Stimulated activated naive B cell treated with anti-CD40 and anti-IgM and Interleukin-4, amounts not matched to agents 10 μg/mL and 1 μg/mL and 100 μg/mL, for 72 hours (primary cell): ENCODE measurements around the gene ZC2HC1B.
A peak's percentile ranks its signal among the peaks of the same experiment; 100 is the strongest.

ENCODE experiments used
- ATAC-seq, 2 donors: fragments of 150-1000 bp; cut with Tn5 transposase; replicated peaks; 2 replicates each; pipeline ENCODE4 v1.10.0; 2021; ENCODE audit warnings: moderate library complexity in 1 of 2
- DNase-seq: peaks from one replicate; pipeline ENCODE4 v3.0.0; 2021
- H3K27ac Mint-ChIP-seq: one replicate; pipeline ENCODE4 v1.8.0; 2022; ENCODE audit warnings: mild to moderate bottlenecking, mixed read lengths
- H3K27me3 Mint-ChIP-seq, 2 donors: one replicate each; pipeline ENCODE4 v1.8.0; 2022; ENCODE audit warnings: mixed read lengths in 2 of 2
- H3K36me3 Mint-ChIP-seq, 2 donors: one replicate each; pipeline ENCODE4 v1.8.0; 2022; ENCODE audit warnings: mixed read lengths in 2 of 2, mild to moderate bottlenecking in 1 of 2
- H3K4me1 Mint-ChIP-seq, 2 donors: one replicate each; pipeline ENCODE4 v1.8.0; 2022; ENCODE audit warnings: mixed read lengths in 2 of 2, mild to moderate bottlenecking in 1 of 2
- H3K4me3 Mint-ChIP-seq, 2 donors: one replicate each; pipeline ENCODE4 v1.8.0; 2022; ENCODE audit warnings: mild to moderate bottlenecking in 2 of 2, mixed read lengths in 2 of 2, moderate library complexity in 1 of 2
- H3K9me3 Mint-ChIP-seq, 2 donors: one replicate each; pipeline ENCODE4 v1.8.0; 2022; ENCODE audit warnings: mixed read lengths in 2 of 2, mild to moderate bottlenecking in 1 of 2

Gene ZC2HC1B

DNA sequence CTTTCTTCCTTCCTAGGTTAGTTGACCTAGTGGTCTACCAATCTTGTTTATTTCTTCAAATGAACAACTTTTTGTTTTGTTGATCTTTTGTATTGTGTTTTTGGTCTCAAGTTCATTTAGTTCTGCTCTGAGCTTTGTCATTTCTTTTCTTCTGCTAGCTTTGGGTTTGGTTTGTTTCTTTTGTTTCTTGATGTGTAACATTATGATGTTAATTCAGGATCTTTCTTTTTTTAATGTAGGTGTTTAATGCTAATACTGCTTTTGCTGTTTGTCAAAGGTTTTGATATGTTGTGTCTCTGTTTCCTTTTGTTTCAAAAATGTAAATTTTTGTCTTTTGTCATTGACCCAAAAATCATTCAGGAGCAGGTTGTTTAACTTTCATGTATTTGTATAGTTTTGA is 65.7 kb downstream of the ZC2HC1B start:
- no peak for DNase-seq
- H3K36me3 Mint-ChIP-seq = peaks cover 79 to 81% of the 10 kb centered on the region in 2 donors
- peaks cover 0 to 2% of the 10 kb centered on the region in 2 donors for H3K4me1 Mint-ChIP-seq
- no peaks in the 10 kb centered on the region for H3K27me3 Mint-ChIP-seq
- ATAC-seq = no peak
- no peak overlapping the region for H3K4me3 Mint-ChIP-seq
- peaks cover 29 to 35% of the 10 kb centered on the region in 2 donors for H3K9me3 Mint-ChIP-seq
- H3K27ac Mint-ChIP-seq = no peak overlapping the region

DNA sequence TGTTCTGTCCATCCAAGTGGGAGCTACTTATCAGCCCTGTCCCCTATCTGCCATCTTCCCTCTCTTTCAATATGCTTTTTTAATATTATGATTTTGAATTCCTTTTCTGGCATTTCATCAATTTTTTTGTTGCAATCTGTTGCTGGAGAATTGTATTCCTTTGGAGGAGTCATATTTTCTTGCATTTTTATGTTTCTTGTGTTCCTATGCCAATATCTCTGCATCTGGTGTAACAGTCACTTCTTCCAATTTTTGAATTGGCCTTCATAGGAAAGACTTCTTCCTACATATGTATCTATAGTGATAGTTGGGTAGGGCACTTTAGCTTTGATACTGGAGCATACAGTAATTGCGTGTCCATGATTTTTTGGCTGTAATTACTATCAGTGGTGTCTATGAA is 70.1 kb downstream of the ZC2HC1B start:
- H3K27me3 Mint-ChIP-seq = no peaks in the 10 kb centered on the region
- DNase-seq (no peak), ATAC-seq (no peak)
- H3K27ac Mint-ChIP-seq = no peak overlapping the region
- peaks cover 18 to 22% of the 10 kb centered on the region in 2 donors for H3K9me3 Mint-ChIP-seq
- peaks cover 51 to 59% of the 10 kb centered on the region in 2 donors for H3K36me3 Mint-ChIP-seq
- no peak overlapping the region for H3K4me3 Mint-ChIP-seq
- H3K4me1 Mint-ChIP-seq = peaks cover 0 to 2% of the 10 kb centered on the region in 2 donors

DNA sequence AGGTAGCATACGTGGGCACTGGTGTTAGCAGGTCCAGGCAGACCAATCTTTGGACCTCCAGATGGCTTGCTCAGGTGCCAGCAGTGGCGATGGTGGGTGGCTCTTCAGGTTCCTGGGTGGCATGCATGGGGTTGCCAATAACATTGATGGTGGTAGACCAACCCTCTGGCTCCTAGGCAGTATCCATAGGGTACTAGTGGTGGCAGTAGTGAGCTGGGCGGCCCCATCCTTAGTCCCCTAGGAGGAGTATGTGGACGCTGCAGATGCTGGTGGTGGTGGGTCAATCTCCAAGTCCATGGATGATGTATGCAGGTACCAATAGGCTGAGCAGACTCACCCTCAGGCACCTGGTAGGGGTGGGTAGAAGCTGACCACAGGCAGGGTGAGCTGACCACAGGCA is 70.6 kb downstream of the ZC2HC1B start:
- H3K27me3 Mint-ChIP-seq = no peaks in the 10 kb centered on the region
- H3K9me3 Mint-ChIP-seq = peaks cover 13 to 17% of the 10 kb centered on the region in 2 donors
- no peak overlapping the region for H3K4me3 Mint-ChIP-seq
- H3K27ac Mint-ChIP-seq = no peak overlapping the region
- peaks cover 46 to 54% of the 10 kb centered on the region in 2 donors for H3K36me3 Mint-ChIP-seq
- DNase-seq = no peak
- ATAC-seq = no peak
- peaks cover 0 to 7% of the 10 kb centered on the region in 2 donors for H3K4me1 Mint-ChIP-seq

DNA sequence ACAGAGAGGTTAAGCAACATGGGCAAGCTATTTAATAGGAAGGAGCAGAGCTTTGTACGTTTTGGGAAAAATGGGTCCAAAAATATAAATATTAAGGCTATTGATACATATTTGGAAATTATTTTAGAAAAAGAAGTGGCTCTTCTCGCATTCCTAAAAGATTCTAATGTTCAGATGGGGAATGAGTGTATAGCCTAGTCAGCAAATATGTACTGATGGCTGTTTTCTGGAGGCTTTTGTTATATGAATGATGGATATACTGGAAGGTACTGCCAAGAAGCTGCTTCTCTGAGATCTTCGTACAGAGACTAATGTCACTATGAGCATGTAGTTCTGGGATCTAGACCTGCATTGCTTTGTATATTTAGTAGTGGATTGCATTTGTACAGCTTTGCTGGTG is 72.1 kb downstream of the ZC2HC1B start:
- H3K27me3 Mint-ChIP-seq = no peaks in the 10 kb centered on the region
- H3K36me3 Mint-ChIP-seq = peaks cover 38 to 46% of the 10 kb centered on the region in 2 donors
- peaks cover 0 to 11% of the 10 kb centered on the region in 2 donors for H3K4me1 Mint-ChIP-seq
- no peak overlapping the region for H3K27ac Mint-ChIP-seq
- no peak for DNase-seq
- ATAC-seq = no peak
- no peak overlapping the region for H3K4me3 Mint-ChIP-seq
- H3K9me3 Mint-ChIP-seq = peaks cover 4 to 8% of the 10 kb centered on the region in 2 donors

DNA sequence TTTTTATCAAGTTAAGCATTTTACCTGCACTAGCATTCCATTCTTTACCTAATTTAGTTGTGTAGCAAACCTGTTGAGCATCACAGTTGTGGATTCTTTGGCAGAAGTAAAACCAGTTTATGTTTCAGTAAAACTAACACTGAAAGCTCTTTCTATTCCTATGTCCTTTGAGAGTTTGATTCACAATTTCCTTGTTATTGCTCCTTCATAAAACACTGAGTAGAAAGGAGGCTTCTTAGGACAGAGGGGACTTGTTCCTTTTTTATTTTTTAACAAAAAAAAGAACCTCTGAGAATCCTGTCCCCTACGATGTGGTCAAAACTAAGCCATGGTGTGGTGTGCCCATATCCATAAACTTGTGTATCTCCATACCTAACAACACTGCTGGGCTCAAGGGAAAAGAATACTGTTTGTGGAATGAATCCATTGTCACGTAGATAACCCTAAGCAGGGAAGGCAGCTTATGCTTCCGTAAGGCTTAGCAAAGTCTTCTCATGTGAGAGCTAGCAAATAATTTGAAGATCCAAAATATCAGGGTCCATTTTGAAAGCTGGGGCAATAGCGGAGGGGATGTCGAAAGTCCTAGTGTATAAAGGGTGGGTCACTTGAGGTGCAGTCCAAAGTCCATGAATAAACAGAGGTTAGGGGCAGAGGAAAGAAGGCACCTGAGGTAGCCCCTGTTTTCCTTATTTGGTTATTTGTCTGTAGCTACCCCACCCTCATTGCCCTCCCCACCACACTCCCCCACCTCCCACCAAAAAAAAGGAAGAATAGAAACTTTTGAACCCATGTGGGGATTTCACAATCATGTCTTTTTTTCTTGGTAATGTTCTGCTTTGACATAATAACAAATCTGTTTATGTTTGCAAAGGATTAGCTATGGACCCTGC is 72.7 kb downstream of the ZC2HC1B start:
- no peak overlapping the region for H3K4me3 Mint-ChIP-seq
- peaks cover 35 to 46% of the 10 kb centered on the region in 2 donors for H3K36me3 Mint-ChIP-seq
- H3K27ac Mint-ChIP-seq = no peak overlapping the region
- peaks cover 2 to 11% of the 10 kb centered on the region in 2 donors for H3K4me1 Mint-ChIP-seq
- no peak for DNase-seq
- H3K27me3 Mint-ChIP-seq = no peaks in the 10 kb centered on the region
- H3K9me3 Mint-ChIP-seq = peaks cover 4 to 5% of the 10 kb centered on the region in 2 donors
- no peak for ATAC-seq

DNA sequence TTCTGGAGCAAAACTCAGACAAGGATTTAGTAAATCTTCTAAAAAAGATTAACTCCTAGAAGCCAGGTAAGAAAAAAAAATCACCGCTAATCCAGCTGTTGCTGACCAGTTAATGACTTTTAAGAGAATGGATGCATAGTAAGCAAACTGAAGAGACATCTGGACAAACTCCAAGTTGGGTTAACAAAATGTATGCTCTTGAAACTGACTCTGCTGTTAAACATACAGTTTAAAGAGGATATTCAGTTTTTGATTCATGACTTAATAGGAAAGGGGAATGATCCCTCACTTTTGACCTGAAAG is 73.3 kb downstream of the ZC2HC1B start:
- Mint-ChIP-seq H3K27me3 (no peaks in the 10 kb centered on the region), H3K9me3 (peaks cover 0 to under 1% of the 10 kb centered on the region in 2 donors), H3K27ac (no peak overlapping the region), H3K4me3 (no peak overlapping the region), H3K36me3 (peaks cover 35 to 45% of the 10 kb centered on the region in 2 donors), H3K4me1 (peaks cover 2 to 11% of the 10 kb centered on the region in 2 donors)
- DNase-seq (no peak), ATAC-seq (no peak)

DNA sequence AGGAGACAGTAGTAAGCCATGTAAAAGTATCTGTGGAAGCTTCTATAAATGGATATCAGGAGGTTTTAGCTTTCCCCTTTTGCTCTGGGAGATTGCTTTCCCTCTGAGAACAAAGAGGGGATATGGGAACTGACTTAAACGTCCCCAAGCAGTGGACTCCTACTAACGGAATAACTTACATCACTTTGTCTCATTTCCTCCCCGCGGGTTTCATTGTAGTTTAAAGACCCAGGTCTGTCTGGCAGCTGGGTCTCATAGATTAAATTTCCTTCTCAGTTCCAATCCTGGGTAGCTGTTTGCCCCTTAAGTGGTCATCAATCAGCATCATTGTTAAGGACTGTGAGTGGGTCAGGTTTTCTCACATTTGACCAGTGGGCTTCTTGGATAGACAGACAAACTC is 75.1 kb downstream of the ZC2HC1B start:
- no peaks in the 10 kb centered on the region for H3K27me3 Mint-ChIP-seq
- DNase-seq = no peak
- ATAC-seq = peak; percentile 27 to 46
- H3K4me1 Mint-ChIP-seq = peaks cover 2 to 11% of the 10 kb centered on the region in 2 donors
- H3K9me3 Mint-ChIP-seq = no peaks in the 10 kb centered on the region
- H3K27ac Mint-ChIP-seq = no peak overlapping the region
- peaks cover 18 to 27% of the 10 kb centered on the region in 2 donors for H3K36me3 Mint-ChIP-seq
- H3K4me3 Mint-ChIP-seq = no peak overlapping the region

DNA sequence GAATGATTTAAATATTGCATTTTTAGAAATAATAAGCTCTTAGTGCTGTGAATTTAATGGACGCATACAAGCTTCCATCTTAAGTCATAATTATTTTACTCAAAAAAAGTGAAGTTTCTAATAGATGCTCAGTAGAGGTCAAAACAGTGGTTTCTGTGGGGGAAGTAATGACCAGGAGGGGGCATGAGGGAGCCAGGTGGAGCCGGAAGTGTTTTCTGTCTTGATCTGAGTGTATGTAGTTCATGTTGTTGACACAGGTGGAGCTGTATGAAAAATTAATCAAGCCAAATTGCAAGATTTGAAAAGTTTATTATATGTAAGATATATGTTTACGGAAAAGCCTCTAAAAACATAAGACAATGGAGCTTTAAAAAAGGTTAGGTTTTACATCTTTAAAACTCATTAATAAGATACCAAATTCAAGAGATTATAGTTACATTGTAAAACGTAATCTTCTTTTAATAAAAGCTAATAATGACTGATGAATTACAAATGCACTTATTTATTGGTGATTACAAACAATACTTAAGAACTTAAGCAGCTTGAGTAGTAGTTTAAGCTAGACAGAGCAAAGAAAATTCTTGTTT is 75.8 kb downstream of the ZC2HC1B start:
- DNase-seq (peak; percentile 36), ATAC-seq (peak; percentile 89 to 93)
- Mint-ChIP-seq H3K4me1 (peaks cover 2 to 11% of the 10 kb centered on the region in 2 donors), H3K4me3 (no peak overlapping the region), H3K36me3 (peaks cover 13 to 20% of the 10 kb centered on the region in 2 donors), H3K27ac (no peak overlapping the region), H3K27me3 (no peaks in the 10 kb centered on the region), H3K9me3 (no peaks in the 10 kb centered on the region)

DNA sequence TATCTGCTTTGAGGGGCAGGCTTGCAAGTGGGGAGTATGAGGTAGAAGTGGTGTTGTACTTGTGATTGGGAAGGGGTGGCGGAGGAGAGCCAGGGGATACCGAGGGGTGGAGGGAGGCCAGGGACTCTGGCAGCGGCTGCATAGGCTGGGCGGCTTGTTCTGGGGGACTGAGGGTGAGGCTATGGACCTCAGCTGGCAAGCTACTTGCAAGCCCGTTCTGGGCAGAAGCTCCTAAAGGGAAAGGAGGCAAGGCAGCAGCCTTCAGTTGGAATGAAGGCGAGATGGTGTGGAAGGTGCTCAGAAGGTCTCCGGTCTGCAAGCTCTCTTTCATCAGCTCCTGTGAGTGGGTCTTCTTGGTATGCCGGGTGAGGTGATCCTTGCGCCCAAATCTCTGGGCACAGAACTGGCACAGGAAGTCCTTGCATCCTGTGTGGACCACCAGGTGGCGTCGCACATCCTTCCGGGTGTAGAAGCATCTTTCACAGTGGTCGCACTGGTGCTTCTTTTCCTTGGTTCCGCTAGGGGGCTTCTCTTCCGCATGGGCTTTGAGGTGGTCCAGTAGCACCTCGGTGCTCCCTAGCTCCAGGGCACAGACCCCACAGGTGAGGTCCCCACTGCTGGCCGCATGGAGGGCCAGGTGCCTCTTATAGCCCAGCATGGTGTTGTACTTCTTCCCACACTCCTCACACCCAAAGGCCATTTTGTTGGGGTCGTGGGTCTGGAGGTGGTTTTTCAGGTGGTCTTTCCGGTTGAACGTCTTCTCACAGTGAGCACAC is 77.8 kb downstream of the ZC2HC1B start:
- Mint-ChIP-seq H3K9me3 (peaks cover 0 to under 1% of the 10 kb centered on the region in 2 donors), H3K36me3 (peaks cover 15 to 29% of the 10 kb centered on the region in 2 donors), H3K27ac (peak overlapping the region; percentile 9), H3K4me3 (no peak overlapping the region), H3K4me1 (peaks cover 2 to 11% of the 10 kb centered on the region in 2 donors), H3K27me3 (no peaks in the 10 kb centered on the region)
- ATAC-seq (peak; percentile 46 to 58), DNase-seq (peak; percentile 11)

DNA sequence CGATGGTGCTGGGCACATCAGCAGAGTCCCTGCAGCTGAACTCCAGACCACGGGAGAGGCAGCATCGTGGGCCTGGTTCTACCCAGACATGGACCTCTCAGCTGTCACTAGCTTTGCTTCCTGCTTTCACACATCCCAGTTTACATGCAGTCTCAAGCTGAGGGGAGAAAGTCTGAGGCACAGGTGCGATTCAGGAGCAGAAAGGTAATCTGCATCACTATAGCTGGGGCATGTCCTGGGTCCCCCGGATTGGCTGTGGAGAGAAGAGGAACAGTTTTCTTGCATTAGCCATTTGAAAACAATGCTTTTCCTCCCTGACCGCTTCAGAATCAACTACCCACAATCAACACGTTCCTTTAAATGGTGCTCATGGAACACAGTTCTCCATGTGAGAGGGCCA is 83.9 kb downstream of the ZC2HC1B start:
- Mint-ChIP-seq H3K27ac (no peak overlapping the region), H3K27me3 (no peaks in the 10 kb centered on the region), H3K9me3 (peaks cover 3 to 5% of the 10 kb centered on the region in 2 donors), H3K4me3 (no peak overlapping the region), H3K36me3 (peaks cover 31 to 55% of the 10 kb centered on the region in 2 donors), H3K4me1 (no peaks in the 10 kb centered on the region)
- ATAC-seq (no peak), DNase-seq (no peak)

DNA sequence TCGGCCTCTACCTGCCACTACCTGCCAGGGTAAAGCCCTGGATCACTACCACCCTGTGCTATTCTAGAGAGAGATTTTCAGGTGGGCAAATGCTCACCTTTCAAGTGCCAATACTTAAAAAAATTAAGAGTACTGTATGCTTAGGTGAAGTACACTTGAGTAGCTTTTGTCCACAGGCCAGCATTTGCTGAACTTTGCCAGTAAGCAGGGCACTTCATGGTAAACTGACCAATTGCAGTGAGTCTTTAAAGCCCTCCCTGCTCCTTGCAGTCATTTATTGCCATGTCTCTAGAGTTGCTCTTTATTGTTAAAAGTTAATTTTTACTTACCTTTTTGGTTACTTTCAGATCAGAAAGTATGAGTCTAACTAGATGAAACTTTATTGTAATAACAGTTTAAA is 85.3 kb downstream of the ZC2HC1B start:
- peaks cover 3 to 5% of the 10 kb centered on the region in 2 donors for H3K9me3 Mint-ChIP-seq
- no peaks in the 10 kb centered on the region for H3K4me1 Mint-ChIP-seq
- H3K27me3 Mint-ChIP-seq = no peaks in the 10 kb centered on the region
- ATAC-seq (no peak), DNase-seq (no peak)
- H3K27ac Mint-ChIP-seq = no peak overlapping the region
- peaks cover 31 to 55% of the 10 kb centered on the region in 2 donors for H3K36me3 Mint-ChIP-seq
- H3K4me3 Mint-ChIP-seq = no peak overlapping the region

DNA sequence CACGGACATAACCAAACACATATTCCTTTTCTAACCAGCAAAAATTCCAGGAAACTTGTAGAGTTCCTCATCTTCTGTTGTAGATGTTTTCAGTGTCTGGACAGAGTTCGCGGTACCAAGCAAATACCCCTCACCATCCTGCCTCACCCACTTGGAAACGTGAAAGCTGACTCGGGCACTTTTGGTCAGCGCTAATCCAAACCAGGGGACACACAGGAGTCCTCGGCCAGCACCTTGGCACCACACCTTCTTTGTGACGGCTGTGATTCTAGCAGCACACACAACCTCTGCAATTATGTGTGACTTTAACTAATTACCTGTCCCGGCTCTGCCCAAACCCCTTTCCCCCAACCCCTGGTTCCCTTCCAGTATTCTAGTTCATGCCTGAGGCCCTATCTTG is 85.7 kb downstream of the ZC2HC1B start:
- Mint-ChIP-seq H3K27ac (no peak overlapping the region), H3K4me1 (no peaks in the 10 kb centered on the region), H3K36me3 (peaks cover 31 to 55% of the 10 kb centered on the region in 2 donors), H3K9me3 (peaks cover 3 to 5% of the 10 kb centered on the region in 2 donors), H3K27me3 (no peaks in the 10 kb centered on the region), H3K4me3 (no peak overlapping the region)
- ATAC-seq = no peak
- DNase-seq = no peak

DNA sequence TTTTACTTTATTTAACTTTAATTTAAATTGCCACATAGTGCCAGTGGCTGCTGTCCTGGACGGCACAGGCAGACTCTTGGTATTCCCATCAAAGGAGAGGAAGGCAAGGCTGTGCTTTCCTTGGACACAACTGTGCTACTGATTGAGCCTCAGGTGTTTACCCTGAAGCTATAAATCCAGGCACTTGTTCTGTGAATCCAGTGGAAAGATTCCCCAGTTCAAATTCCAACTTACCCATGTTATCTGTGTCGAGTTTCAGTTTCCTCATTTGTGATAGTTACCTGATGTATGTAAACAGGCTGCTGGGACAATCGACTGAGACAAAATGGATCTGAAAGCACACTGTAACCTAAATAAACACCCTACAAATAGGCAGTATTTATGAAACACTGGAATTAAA is 86.6 kb downstream of the ZC2HC1B start:
- Mint-ChIP-seq H3K4me1 (no peaks in the 10 kb centered on the region), H3K4me3 (no peak overlapping the region), H3K9me3 (peaks cover 3 to 5% of the 10 kb centered on the region in 2 donors), H3K36me3 (peaks cover 31 to 52% of the 10 kb centered on the region in 2 donors), H3K27me3 (no peaks in the 10 kb centered on the region), H3K27ac (no peak overlapping the region)
- DNase-seq = no peak
- ATAC-seq = no peak

DNA sequence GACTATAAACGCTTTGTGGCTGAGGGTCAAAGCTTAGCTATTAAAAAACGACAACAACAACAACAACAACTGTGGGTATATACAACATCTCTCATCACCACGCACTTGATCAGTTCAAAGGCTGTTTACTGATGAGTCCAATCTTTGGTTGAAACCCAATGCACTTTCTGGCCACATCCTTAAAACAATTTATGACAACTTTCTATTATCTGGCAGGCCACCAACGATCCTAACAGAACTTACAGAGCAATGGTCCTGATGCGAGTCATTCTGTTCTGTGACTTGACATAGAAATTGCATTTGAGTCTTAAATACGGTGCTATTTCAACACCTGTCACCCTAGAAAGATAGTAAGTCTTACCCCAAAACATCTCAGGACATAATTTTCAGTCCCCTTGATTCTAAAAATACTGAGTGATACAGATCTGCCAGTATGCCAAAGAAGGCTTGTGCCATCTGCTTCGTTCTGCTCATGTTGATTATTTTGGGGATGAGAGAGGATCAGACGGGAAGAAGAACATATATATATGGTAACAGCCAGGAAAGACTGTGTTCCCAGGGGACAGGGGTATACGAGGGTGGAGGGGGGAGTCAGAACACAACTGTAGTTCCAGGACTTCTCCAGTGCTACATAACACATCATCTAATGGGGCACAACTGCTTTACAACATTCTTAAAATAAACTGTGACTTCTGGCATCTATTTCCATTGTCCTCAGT is 87.9 kb downstream of the ZC2HC1B start:
- no peak for DNase-seq
- H3K27ac Mint-ChIP-seq = no peak overlapping the region
- H3K4me1 Mint-ChIP-seq = no peaks in the 10 kb centered on the region
- no peak for ATAC-seq
- H3K27me3 Mint-ChIP-seq = no peaks in the 10 kb centered on the region
- peaks cover 1 to 3% of the 10 kb centered on the region in 2 donors for H3K9me3 Mint-ChIP-seq
- H3K36me3 Mint-ChIP-seq = peaks cover 30 to 50% of the 10 kb centered on the region in 2 donors
- H3K4me3 Mint-ChIP-seq = no peak overlapping the region
